HG03064 (cell line): ENCODE measurements around the gene UBE2I.

Source experiments
- ATAC-seq: cut with Tn5 transposase; IDR thresholded peaks from one replicate; pipeline ENCODE4 v1.9.1; 2021; ENCODE audit warnings: low read depth; ENCODE audit not compliant: unreplicated experiment

The UBE2I gene

GRCh38 chr16:1312467-1312816 is 3.0 kb downstream of the UBE2I start:
- no peak for ATAC-seq

- ATAC-seq, result no peak
Observed at GRCh38 chr16:1312903-1313302, 3.5 kb downstream of the UBE2I start.

- no peak for ATAC-seq
Observed at GRCh38 chr16:1313721-1314369, 4.4 kb downstream of the UBE2I start.

GRCh38 chr16:1314399-1315068 is 5.1 kb downstream of the UBE2I start:
- ATAC-seq, result no peak

- ATAC-seq, result no peak
Observed at GRCh38 chr16:1315081-1316032, 5.9 kb downstream of the UBE2I start.

GRCh38 chr16:1316033-1316405 is 6.6 kb downstream of the UBE2I start:
- ATAC-seq, result no peak

- no peak for ATAC-seq
Observed at GRCh38 chr16:1317479-1318267, 8.2 kb downstream of the UBE2I start.

- no peak for ATAC-seq
Observed at GRCh38 chr16:1318268-1318545, 8.8 kb downstream of the UBE2I start.

GRCh38 chr16:1319041-1319440 is 9.6 kb downstream of the UBE2I start:
- no peak for ATAC-seq

GRCh38 chr16:1320097-1320496 is 10.7 kb downstream of the UBE2I start:
- no peak for ATAC-seq

- ATAC-seq, result no peak
Observed at GRCh38 chr16:1320658-1321240, 11.3 kb downstream of the UBE2I start.

- no peak for ATAC-seq
Observed at GRCh38 chr16:1322407-1322806, 13.0 kb downstream of the UBE2I start.

- no peak for ATAC-seq
Observed at GRCh38 chr16:1323296-1324239, 14.1 kb downstream of the UBE2I start.

GRCh38 chr16:1324286-1324826 is 14.9 kb downstream of the UBE2I start:
- no peak for ATAC-seq

- no peak for ATAC-seq
Observed at GRCh38 chr16:1325261-1325660, 15.8 kb downstream of the UBE2I start.

GRCh38 chr16:1325673-1326371 is 16.4 kb downstream of the UBE2I start:
- no peak for ATAC-seq

- ATAC-seq, result no peak
Observed at GRCh38 chr16:1326391-1326790, 17.0 kb downstream of the UBE2I start.

- no peak for ATAC-seq
Observed at GRCh38 chr16:1326946-1327618, 17.6 kb downstream of the UBE2I start.
